PC-3 (cell line): ENCODE results near the gene KLK13. TPM values are rescaled to one million over a fixed set of nuclear protein-coding genes. Genes with fewer than 3 reads are reported as not detected.

Source experiments
- ATAC-seq: fragments of 200-7000 bp; cut with Tn5 transposase; 2 replicates; pipeline ENCODE4 v1.9.1; 2020; ENCODE audit warnings: mild to moderate bottlenecking, moderate library complexity
- BruUV-seq: library from RNA; stranded (reverse); fragments of 400-500 nt; replicated peaks from 2 replicates; lab custom pipeline; 2021; lab: Mats Ljungman, UMichigan
- CTCF ChIA-PET: fragments of 300-600 bp; sonication (Branson Sonifier 250); formaldehyde crosslinking; loops from one replicate; lab custom pipeline; 2022; ENCODE audit warnings: antibody characterized with exemption; lab: Charles Lee
- POLR2A ChIA-PET: fragments of 300-600 bp; sonication (Branson Sonifier 250); formaldehyde crosslinking; loops from one replicate; lab custom pipeline; 2022; ENCODE audit warnings: antibody characterized with exemption; ENCODE audit not compliant: unreplicated experiment; lab: Charles Lee
- DNase-seq: peaks from one replicate; pipeline ENCODE4 v3.0.0-alpha.2; 2015
- H2AFZ ChIP-seq: fragments of 300-600 bp; sonication (generic); 2 replicates; pipeline ENCODE4 v1.6.0; 2016; ENCODE audit warnings: antibody characterized with exemption, low read length
- H3F3A ChIP-seq: fragments of 300-600 bp; sonication (generic); one replicate; pipeline ENCODE4 v1.6.0; 2017; ENCODE audit warnings: antibody characterized with exemption, low read length, control low read depth, mild to moderate bottlenecking; ENCODE audit not compliant: unreplicated experiment
- H3K27ac ChIP-seq: fragments of 300-600 bp; sonication (generic); 2 replicates; pipeline ENCODE4 v1.5.1; 2016; ENCODE audit warnings: mild to moderate bottlenecking, low read length
- H3K27me3 ChIP-seq: fragments of 300-600 bp; sonication (generic); 2 replicates; pipeline ENCODE4 v1.6.1; 2016; ENCODE audit warnings: low read length, mixed read lengths
- H3K36me3 ChIP-seq: fragments of 300-600 bp; sonication (generic); 2 replicates; pipeline ENCODE4 v1.6.1; 2016; ENCODE audit warnings: low read depth, mixed run types, low read length, mixed read lengths
- H3K4me1 ChIP-seq: fragments of 300-600 bp; sonication (generic); 2 replicates; pipeline ENCODE4 v1.5.1; 2016; ENCODE audit warnings: low read length; ENCODE audit not compliant: insufficient read depth
- H3K4me2 ChIP-seq: fragments of 300-600 bp; sonication (generic); 2 replicates; pipeline ENCODE4 v1.6.0; 2016; ENCODE audit warnings: low read length
- H3K4me3 ChIP-seq: fragments of 300-600 bp; sonication (generic); 2 replicates; pipeline ENCODE4 v1.5.1; 2016; ENCODE audit warnings: mild to moderate bottlenecking, low read length, mixed read lengths
- H3K79me2 ChIP-seq: fragments of 300-600 bp; sonication (generic); 2 replicates; pipeline ENCODE4 v1.6.1; 2017; ENCODE audit warnings: low read length, mixed read lengths
- H3K9ac ChIP-seq: fragments of 300-600 bp; sonication (generic); 2 replicates; pipeline ENCODE4 v1.6.0; 2016; ENCODE audit warnings: mild to moderate bottlenecking, low read length
- H3K9me2 ChIP-seq: fragments of 300-600 bp; sonication (generic); replicated peaks from 2 replicates; pipeline ENCODE4 v1.6.1; 2016; ENCODE audit warnings: mixed run types, low read length, mixed read lengths
- H3K9me3 ChIP-seq: fragments of 300-600 bp; sonication (generic); 2 replicates; pipeline ENCODE4 v1.6.1; 2016; ENCODE audit warnings: low read length, mixed read lengths
- H4K20me1 ChIP-seq: fragments of 300-600 bp; sonication (generic); 2 replicates; pipeline ENCODE4 v1.6.1; 2016; ENCODE audit warnings: low read length, mixed read lengths
- CTCF ChIP-seq: fragments of 300-600 bp; sonication (generic); conservative IDR thresholded peaks from 2 replicates; pipeline ENCODE4 v1.5.1; 2017; ENCODE audit warnings: antibody characterized with exemption, low read depth, mild to moderate bottlenecking, low read length
- EZH2 ChIP-seq: fragments of 300-600 bp; sonication (generic); IDR thresholded peaks from one replicate; pipeline ENCODE4 v1.6.1; 2017; ENCODE audit warnings: antibody characterized with exemption, mild to moderate bottlenecking, low read length; ENCODE audit not compliant: unreplicated experiment
- EZH2phosphoT487 ChIP-seq: fragments of 300-600 bp; sonication (generic); IDR thresholded peaks from 2 replicates; pipeline ENCODE4 v1.6.1; 2018; ENCODE audit warnings: mild to moderate bottlenecking, antibody characterized with exemption, low read length, borderline replicate concordance
- intact Hi-C: fragments of 100-400 bp; cut with micrococcal nuclease; formaldehyde crosslinking; loops from 2 replicates; pipeline ENCODE4 v1.9.0; 2023
- total RNA-seq: library from RNA; depleted of rRNA; stranded (reverse); fragments of >200 nt; gene quantifications from 2 replicates; pipeline ENCODE4 v1.2.3, GENCODE V29; 2014

KLK13 gene
- total RNA-seq, 1 experiment from 2014 or later = not detected

GRCh38 chr19:51082611-51083010, 17.7 kb upstream of the KLK13 start, which contains the start of gene KLK14:
TSS of gene KLK14 (minus strand) at chr19:51082887. CDS start at chr19:51082614, 273 bp downstream.
- intact Hi-C loops = no loop called here
- Histone ChIP-seq H3K4me2 (no peak within 1 kb of the TSS), H3K4me3 (no peak within 1 kb of the TSS), H3K79me2 (no peaks in the 10 kb centered on the region), H4K20me1 (no peaks in the 10 kb centered on the region), H3K36me3 (no peaks in the 10 kb centered on the region), H3F3A (no peaks in the 10 kb centered on the region), H3K9me2 (no peaks in the 10 kb centered on the region), H3K27ac (no peak within 1 kb of the TSS), H3K27me3 (no peaks in the 10 kb centered on the region), H2AFZ (no peak within 1 kb of the TSS), H3K9ac (no peak within 1 kb of the TSS), H3K4me1 (no peaks in the 10 kb centered on the region), H3K9me3 (no peaks in the 10 kb centered on the region)
- DNase-seq (no peak), ATAC-seq (no peak)
- POLR2A ChIA-PET = no interaction called here
- no TSS peak for BruUV-seq
- CTCF ChIA-PET = no interaction called here
- TF ChIP-seq EZH2phosphoT487 = no peak
- TF ChIP-seq EZH2 = no peak
- TF ChIP-seq CTCF = no peak

GRCh38 chr19:51081476-51081875, 16.6 kb upstream of the KLK13 start:
- Histone ChIP-seq H3K9me3 (no peaks in the 10 kb centered on the region), H3K27ac (no peak overlapping the region), H3K27me3 (no peaks in the 10 kb centered on the region), H3K9me2 (no peaks in the 10 kb centered on the region), H2AFZ (no peak overlapping the region), H3K4me2 (no peak overlapping the region), H3K4me3 (no peak overlapping the region), H3K4me1 (no peaks in the 10 kb centered on the region), H3K36me3 (no peaks in the 10 kb centered on the region), H3F3A (no peaks in the 10 kb centered on the region), H3K9ac (no peak overlapping the region), H4K20me1 (no peaks in the 10 kb centered on the region), H3K79me2 (no peaks in the 10 kb centered on the region)
- ATAC-seq = no peak
- ChIA-PET POLR2A (no interaction called here), CTCF (no interaction called here)
- intact Hi-C loops = no loop called here
- TF ChIP-seq CTCF (no peak), EZH2 (no peak), EZH2phosphoT487 (no peak)
- BruUV-seq = no TSS peak
- DNase-seq = no peak

GRCh38 chr19:51079481-51080110, 14.7 kb upstream of the KLK13 start:
- Histone ChIP-seq H2AFZ (no peak overlapping the region), H3K27me3 (no peaks in the 10 kb centered on the region)
- intact Hi-C loops = no loop called here

More at GRCh38 chr19:51079481-51080110, 14.7 kb upstream of the KLK13 start:
- ATAC-seq = no peak
- Histone ChIP-seq H3K4me2 (no peak overlapping the region), H3K4me3 (no peak overlapping the region), H3K9me3 (no peaks in the 10 kb centered on the region), H3K9ac (no peak overlapping the region), H3K4me1 (no peaks in the 10 kb centered on the region), H3K9me2 (no peaks in the 10 kb centered on the region), H3K27ac (no peak overlapping the region), H4K20me1 (no peaks in the 10 kb centered on the region), H3F3A (no peaks in the 10 kb centered on the region), H3K36me3 (no peaks in the 10 kb centered on the region), H3K79me2 (no peaks in the 10 kb centered on the region)
- CTCF ChIA-PET = no interaction called here
- POLR2A ChIA-PET = no interaction called here
- TF ChIP-seq CTCF (no peak), EZH2phosphoT487 (no peak), EZH2 (no peak)
- no TSS peak for BruUV-seq
- no peak for DNase-seq
